GM12878 (cell line): ENCODE measurements around the gene TREML2. TPM values are rescaled to one million over a fixed set of nuclear protein-coding genes. Genes with fewer than 3 reads are reported as not detected.

Experiments
- ATAC-seq: fragments of 200-7000 bp; cut with Tn5 transposase; 3 replicates; pipeline ENCODE4 v1.9.1; 2020; ENCODE audit warnings: mild to moderate bottlenecking, moderate library complexity
- BruUV-seq: library from RNA; stranded (reverse); fragments of 400-500 nt; replicated peaks from 2 replicates; lab custom pipeline; 2021; lab: Mats Ljungman, UMichigan
- CTCF ChIA-PET: fragments of 300-600 bp; sonication (Branson Sonifier 250); formaldehyde crosslinking; extraction: SDS; loops from one replicate; lab custom pipeline; 2021; ENCODE audit warnings: inconsistent platforms; lab: Yijun Ruan, JAX
- POLR2A ChIA-PET: fragments of 350-600 bp; formaldehyde crosslinking; extraction: SDS; loops from one replicate; lab custom pipeline; 2021; ENCODE audit warnings: inconsistent platforms; lab: Charles Lee
- RAD21 ChIA-PET: fragments of 300-600 bp; sonication (Branson Sonifier 250); formaldehyde crosslinking; loops from one replicate; lab custom pipeline; 2023; ENCODE audit warnings: antibody characterized with exemption; ENCODE audit not compliant: unreplicated experiment; lab: Charles Lee
- SMC1A ChIA-PET: fragments of 300-600 bp; sonication (Branson Sonifier 250); formaldehyde crosslinking; loops from one replicate; lab custom pipeline; 2023; ENCODE audit not compliant: unreplicated experiment, uncharacterized antibody; lab: Charles Lee
- DNase-seq: peaks from one replicate; pipeline ENCODE4 v3.0.0-alpha.2; 2011; ENCODE audit warnings: low read depth, low spot score
- FAIRE-seq: peaks from 3 replicates; lab custom pipeline; 2011; peaks lifted over from hg19 to GRCh38; lab: Jason Lieb, UNC
- H2AFZ ChIP-seq: 2 replicates; pipeline ENCODE4 v1.6.0; 2011; ENCODE audit warnings: low read depth, low read length, control low read depth; ENCODE audit not compliant: control insufficient read depth
- H3K27ac ChIP-seq: 2 replicates; pipeline ENCODE4 v1.5.1; 2011; ENCODE audit warnings: control low read depth; ENCODE audit not compliant: control insufficient read depth, insufficient read depth
- H3K27me3 ChIP-seq, 2 experiments: replicated peaks in 1 of 2; 2 replicates each; pipeline versions ENCODE4 v1.6.0 to v1.6.1; 2011; ENCODE audit warnings: low read length in 1 of 2; ENCODE audit not compliant: control insufficient read depth in 2 of 2, insufficient read depth in 2 of 2
- H3K36me3 ChIP-seq, 2 experiments: 2 replicates each; pipeline ENCODE4 v1.5.1; 2011; ENCODE audit warnings: low read length in 1 of 2; ENCODE audit not compliant: control insufficient read depth in 2 of 2, insufficient read depth in 2 of 2
- H3K4me1 ChIP-seq: 2 replicates; pipeline ENCODE4 v1.6.1; 2011; ENCODE audit warnings: mild to moderate bottlenecking, low read length, moderate library complexity, mixed read lengths; ENCODE audit not compliant: control insufficient read depth, insufficient read depth
- H3K4me2 ChIP-seq: 2 replicates; pipeline ENCODE4 v1.6.0; 2011; ENCODE audit warnings: control low read depth; ENCODE audit not compliant: control insufficient read depth, insufficient read depth
- H3K4me3 ChIP-seq: fragments of 200-600 bp; sonication (generic); 2 replicates; pipeline ENCODE4 v1.5.1; 2016
- H3K79me2 ChIP-seq: 2 replicates; pipeline ENCODE4 v1.6.0; 2011; ENCODE audit warnings: low read length; ENCODE audit not compliant: control insufficient read depth, insufficient read depth
- H3K9ac ChIP-seq: 2 replicates; pipeline ENCODE4 v1.8.0; 2011; ENCODE audit warnings: low read length, control low read depth, mixed read lengths; ENCODE audit not compliant: control insufficient read depth, insufficient read depth
- H3K9me3 ChIP-seq: replicated peaks from 3 replicates; pipeline ENCODE4 v1.5.1; 2011; ENCODE audit warnings: mild to moderate bottlenecking, low read length; ENCODE audit not compliant: control insufficient read depth, insufficient read depth
- H4K20me1 ChIP-seq: 2 replicates; pipeline ENCODE4 v1.6.0; 2011; ENCODE audit not compliant: control insufficient read depth, insufficient read depth
- BCL11A ChIP-seq: IDR thresholded peaks from 2 replicates; pipeline ENCODE4 v1.6.1; 2011; ENCODE audit warnings: low read depth, low read length
- LARP7 ChIP-seq: fragments of 450-650 bp; IDR thresholded peaks from 2 replicates; pipeline ENCODE4 v1.6.1; 2017; ENCODE audit warnings: mild to moderate bottlenecking
- RBBP5 ChIP-seq: fragments of 200-600 bp; sonication (generic); conservative IDR thresholded peaks from 2 replicates; pipeline ENCODE4 v1.6.1; 2016
- RELB ChIP-seq: fragments of 450-650 bp; IDR thresholded peaks from 2 replicates; pipeline ENCODE4 v1.6.1; 2017; ENCODE audit warnings: low read depth, mild to moderate bottlenecking, moderate library complexity
- TARDBP ChIP-seq: IDR thresholded peaks from 2 replicates; pipeline ENCODE4 v1.6.1; 2016; ENCODE audit warnings: borderline replicate concordance
- ZNF384 ChIP-seq: IDR thresholded peaks from 2 replicates; pipeline ENCODE4 v1.6.1; 2012; ENCODE audit warnings: low read depth, mild to moderate bottlenecking, low read length, improper control_type of control experiment, borderline replicate concordance
- WGBS: methylation state at CpG from one replicate; pipeline ENCODE4 v1.1.6; 2016; ENCODE audit warnings: low lambda C conversion rate; ENCODE audit not compliant: insufficient replicate concordance, insufficient coverage; ENCODE audit errors: missing lambda C conversion rate; 5-methylcytosine and 5-hydroxymethylcytosine counted together
- in situ Hi-C: fragments of 300-500 bp; cut with MboI; formaldehyde crosslinking; loops from 9 replicates; pipeline ENCODE4 v1.14.3; 2018; ENCODE audit warnings: mixed read lengths
- intact Hi-C: fragments of 100-400 bp; cut with micrococcal nuclease; formaldehyde crosslinking; loops from one replicate; pipeline ENCODE4 v1.14.2; 2022; ENCODE audit not compliant: unreplicated experiment
- polyA plus RNA-seq, 11 experiments: library from polyadenylated mRNA; depleted of rRNA in 4 of 11; unstranded in 6 of 11; stranded (reverse) in 5 of 11; fragments of >200 nt; fragmentation: Nextera tagmentation in 4 of 11; fragmentation: Illumina TruSeq in 1 of 11; extraction: Ambion mirVana in 4 of 11; extraction: Trizol in 1 of 11; gene quantifications; 1 replicate in 1 of 11; 2 replicates in 10 of 11; pipeline versions ENCODE4 v1.2.1 to v1.2.3, GENCODE V29; 2011 to 2016; ENCODE audit warnings: inconsistent platforms in 2 of 11, missing spikeins in 2 of 11, low read depth in 1 of 11
- total RNA-seq, 4 experiments: library from RNA; depleted of rRNA in 3 of 4; stranded (reverse); fragments of >200 nt in 3 of 4; fragmentation: Illumina TruSeq in 1 of 4; extraction: Trizol in 1 of 4; gene quantifications; 2 replicates each; pipeline versions ENCODE4 v1.2.1 to v1.2.3, GENCODE V29; 2013 to 2021
- TF ChIP-seq, protein P1 (sequence below): IDR thresholded peaks from 2 replicates; pipeline ENCODE4 v1.6.1; 2012; ENCODE audit warnings: improper control_type of control experiment, low read depth, low read length; ENCODE audit not compliant: insufficient replicate concordance
- TF ChIP-seq, protein P2 (sequence below): fragments of 450-650 bp; IDR thresholded peaks from 2 replicates; pipeline ENCODE4 v1.6.1; 2018; ENCODE audit warnings: borderline replicate concordance, mild to moderate bottlenecking; ENCODE audit not compliant: partially characterized antibody
- TF ChIP-seq, protein P3 (sequence below): IDR thresholded peaks from 2 replicates; pipeline ENCODE4 v1.6.1; 2011; ENCODE audit warnings: borderline replicate concordance, low read depth, mild to moderate bottlenecking, moderate library complexity, low read length; ENCODE audit not compliant: insufficient read depth, poor library complexity, severe bottlenecking

Gene TREML2
- total and polyA plus RNA-seq, 10 of the 15 experiments (the other 5 are each of a cell fraction or from before 2014, with no cell fraction given): 0.49 to 9.1 (median 7.3) TPM

DNA sequence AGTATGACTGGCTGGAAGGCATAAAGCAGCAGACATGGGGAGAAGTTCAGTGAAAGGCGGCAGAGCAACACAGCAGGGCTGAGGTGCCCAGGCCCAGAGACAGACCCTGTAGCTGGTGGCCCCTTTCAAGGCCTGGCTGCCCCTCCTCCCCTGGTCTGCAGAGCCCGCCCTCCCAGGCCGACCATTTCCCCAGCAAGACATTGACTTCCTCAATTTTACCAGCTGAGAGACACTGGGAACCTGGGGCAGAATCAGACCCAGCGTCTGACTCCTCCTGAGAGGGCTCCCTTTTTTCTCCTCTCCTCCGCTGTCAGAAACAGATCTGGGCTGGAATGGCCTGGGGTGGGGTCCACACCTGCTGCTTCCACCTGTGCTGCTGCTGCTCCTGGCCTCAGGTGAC is 27.1 kb upstream of the TREML2 start, which contains the start of gene TREML4 (continued):
- TF ChIP-seq, protein P1, sequence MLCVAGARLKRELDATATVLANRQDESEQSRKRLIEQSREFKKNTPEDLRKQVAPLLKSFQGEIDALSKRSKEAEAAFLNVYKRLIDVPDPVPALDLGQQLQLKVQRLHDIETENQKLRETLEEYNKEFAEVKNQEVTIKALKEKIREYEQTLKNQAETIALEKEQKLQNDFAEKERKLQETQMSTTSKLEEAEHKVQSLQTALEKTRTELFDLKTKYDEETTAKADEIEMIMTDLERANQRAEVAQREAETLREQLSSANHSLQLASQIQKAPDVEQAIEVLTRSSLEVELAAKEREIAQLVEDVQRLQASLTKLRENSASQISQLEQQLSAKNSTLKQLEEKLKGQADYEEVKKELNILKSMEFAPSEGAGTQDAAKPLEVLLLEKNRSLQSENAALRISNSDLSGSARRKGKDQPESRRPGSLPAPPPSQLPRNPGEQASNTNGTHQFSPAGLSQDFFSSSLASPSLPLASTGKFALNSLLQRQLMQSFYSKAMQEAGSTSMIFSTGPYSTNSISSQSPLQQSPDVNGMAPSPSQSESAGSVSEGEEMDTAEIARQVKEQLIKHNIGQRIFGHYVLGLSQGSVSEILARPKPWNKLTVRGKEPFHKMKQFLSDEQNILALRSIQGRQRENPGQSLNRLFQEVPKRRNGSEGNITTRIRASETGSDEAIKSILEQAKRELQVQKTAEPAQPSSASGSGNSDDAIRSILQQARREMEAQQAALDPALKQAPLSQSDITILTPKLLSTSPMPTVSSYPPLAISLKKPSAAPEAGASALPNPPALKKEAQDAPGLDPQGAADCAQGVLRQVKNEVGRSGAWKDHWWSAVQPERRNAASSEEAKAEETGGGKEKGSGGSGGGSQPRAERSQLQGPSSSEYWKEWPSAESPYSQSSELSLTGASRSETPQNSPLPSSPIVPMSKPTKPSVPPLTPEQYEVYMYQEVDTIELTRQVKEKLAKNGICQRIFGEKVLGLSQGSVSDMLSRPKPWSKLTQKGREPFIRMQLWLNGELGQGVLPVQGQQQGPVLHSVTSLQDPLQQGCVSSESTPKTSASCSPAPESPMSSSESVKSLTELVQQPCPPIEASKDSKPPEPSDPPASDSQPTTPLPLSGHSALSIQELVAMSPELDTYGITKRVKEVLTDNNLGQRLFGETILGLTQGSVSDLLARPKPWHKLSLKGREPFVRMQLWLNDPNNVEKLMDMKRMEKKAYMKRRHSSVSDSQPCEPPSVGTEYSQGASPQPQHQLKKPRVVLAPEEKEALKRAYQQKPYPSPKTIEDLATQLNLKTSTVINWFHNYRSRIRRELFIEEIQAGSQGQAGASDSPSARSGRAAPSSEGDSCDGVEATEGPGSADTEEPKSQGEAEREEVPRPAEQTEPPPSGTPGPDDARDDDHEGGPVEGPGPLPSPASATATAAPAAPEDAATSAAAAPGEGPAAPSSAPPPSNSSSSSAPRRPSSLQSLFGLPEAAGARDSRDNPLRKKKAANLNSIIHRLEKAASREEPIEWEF: no peak

GRCh38 chr6:41226752-41227151 is 25.8 kb upstream of the TREML2 start:
- ChIA-PET SMC1A (no interaction called here), RAD21 (no interaction called here), CTCF (no interaction called here), POLR2A (no interaction called here)
- no peaks in the 10 kb centered on the region for H3K79me2 ChIP-seq
- H3K9me3 ChIP-seq: no peaks in the 10 kb centered on the region
- H3K27me3 ChIP-seq: peaks cover 0 to 3% of the 10 kb centered on the region in 2 experiments; a peak in 1 of 4 replicates
- no peaks in the 10 kb centered on the region for H3K36me3 ChIP-seq
- ATAC-seq (no peak), DNase-seq (no peak), FAIRE-seq (no peak)
- BruUV-seq: no TSS peak
- H4K20me1 ChIP-seq: no peaks in the 10 kb centered on the region
- no peaks in the 10 kb centered on the region for H3K4me1 ChIP-seq
- 30% methylated on average over 3 of the region's 3 CpGs for WGBS
- intact Hi-C loops: no loop called here
- H3K4me3 ChIP-seq: no peak overlapping the region
- H3K9ac ChIP-seq: no peak overlapping the region
- no peak overlapping the region for H3K4me2 ChIP-seq
- no peak overlapping the region for H3K27ac ChIP-seq
- no peak for TF ChIP-seq RELB
- TF ChIP-seq BCL11A: no peak
- no peak for TF ChIP-seq RBBP5
- no peak for TF ChIP-seq LARP7
- TF ChIP-seq TARDBP: no peak
- TF ChIP-seq, protein P2, sequence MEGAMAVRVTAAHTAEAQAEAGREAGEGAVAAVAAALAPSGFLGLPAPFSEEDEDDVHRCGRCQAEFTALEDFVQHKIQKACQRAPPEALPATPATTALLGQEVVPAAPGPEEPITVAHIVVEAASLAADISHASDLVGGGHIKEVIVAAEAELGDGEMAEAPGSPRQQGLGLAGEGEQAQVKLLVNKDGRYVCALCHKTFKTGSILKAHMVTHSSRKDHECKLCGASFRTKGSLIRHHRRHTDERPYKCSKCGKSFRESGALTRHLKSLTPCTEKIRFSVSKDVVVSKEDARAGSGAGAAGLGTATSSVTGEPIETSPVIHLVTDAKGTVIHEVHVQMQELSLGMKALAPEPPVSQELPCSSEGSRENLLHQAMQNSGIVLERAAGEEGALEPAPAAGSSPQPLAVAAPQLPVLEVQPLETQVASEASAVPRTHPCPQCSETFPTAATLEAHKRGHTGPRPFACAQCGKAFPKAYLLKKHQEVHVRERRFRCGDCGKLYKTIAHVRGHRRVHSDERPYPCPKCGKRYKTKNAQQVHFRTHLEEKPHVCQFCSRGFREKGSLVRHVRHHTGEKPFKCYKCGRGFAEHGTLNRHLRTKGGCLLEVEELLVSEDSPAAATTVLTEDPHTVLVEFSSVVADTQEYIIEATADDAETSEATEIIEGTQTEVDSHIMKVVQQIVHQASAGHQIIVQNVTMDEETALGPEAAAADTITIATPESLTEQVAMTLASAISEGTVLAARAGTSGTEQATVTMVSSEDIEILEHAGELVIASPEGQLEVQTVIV: no peak
- TF ChIP-seq, protein P3, sequence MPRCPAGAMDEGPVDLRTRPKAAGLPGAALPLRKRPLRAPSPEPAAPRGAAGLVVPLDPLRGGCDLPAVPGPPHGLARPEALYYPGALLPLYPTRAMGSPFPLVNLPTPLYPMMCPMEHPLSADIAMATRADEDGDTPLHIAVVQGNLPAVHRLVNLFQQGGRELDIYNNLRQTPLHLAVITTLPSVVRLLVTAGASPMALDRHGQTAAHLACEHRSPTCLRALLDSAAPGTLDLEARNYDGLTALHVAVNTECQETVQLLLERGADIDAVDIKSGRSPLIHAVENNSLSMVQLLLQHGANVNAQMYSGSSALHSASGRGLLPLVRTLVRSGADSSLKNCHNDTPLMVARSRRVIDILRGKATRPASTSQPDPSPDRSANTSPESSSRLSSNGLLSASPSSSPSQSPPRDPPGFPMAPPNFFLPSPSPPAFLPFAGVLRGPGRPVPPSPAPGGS: no peak
- no peak for TF ChIP-seq ZNF384
- no peak overlapping the region for H2AFZ ChIP-seq
- in situ Hi-C loops: no loop called here
